ENCODE data around the gene NAPB.

DNA sequence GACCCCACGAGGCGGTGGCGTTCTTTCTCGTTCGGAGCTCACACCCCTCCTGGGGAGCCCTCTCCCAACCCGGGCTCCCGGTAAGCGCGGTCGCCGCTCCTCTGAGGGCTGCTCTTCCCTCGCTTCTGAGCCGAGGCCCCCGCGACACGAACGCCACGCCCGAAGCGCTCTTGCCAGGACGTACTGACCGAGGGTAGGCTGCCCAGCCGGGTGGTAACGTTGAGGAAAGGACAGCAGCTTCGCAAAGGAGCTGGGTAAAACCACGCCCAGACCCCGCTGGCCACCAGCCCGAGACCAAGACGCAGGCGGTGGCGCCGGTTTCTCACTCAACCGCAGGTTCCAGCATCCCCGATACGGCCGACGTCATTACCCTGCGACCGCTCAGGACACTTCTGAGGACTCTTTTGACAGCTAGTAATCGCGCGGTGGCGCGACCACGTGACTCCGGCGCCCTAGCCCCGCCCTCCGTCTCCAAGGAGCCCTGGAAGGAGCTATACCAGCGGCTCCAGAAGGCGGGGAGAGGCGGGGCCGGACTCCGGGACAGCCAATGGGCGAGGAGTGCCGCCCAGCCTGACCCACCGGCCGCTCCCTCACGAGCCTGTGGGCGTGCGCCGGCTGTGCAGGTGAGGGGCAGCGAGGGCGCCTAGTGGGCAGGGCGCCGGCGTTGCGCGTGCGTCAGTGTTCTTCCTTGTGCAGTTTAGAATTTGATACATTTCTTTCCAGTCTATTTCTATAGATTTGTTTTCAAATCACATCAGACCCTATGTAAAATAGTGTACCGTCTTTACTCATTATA lies 63.3 kb downstream of the NAPB start:
- TF ChIP-seq CTCF (IDR thresholded peaks at IDR 0.05): no peak
- peak; percentile 62 to 68 for TF ChIP-seq POLR2A (IDR thresholded peaks at IDR 0.05)

Data from sigmoid colon (tissue), 3 donors.